Measurements from ENCODE around the gene IP6K2.
"Not testable (repeated sequence)": the region's sequence is repeated elsewhere in the genome, so short reads cannot be mapped to it uniquely, and the experiment has no call there.

The IP6K2 gene

GRCh38 chr3:48727511-48727910 is 10.5 kb upstream of the IP6K2 start:
- no peak for DNase-seq (ENCODE audit: low spot score)

GRCh38 chr3:48725185-48725855 is 8.3 kb upstream of the IP6K2 start:
- not testable (repeated sequence) for DNase-seq (ENCODE audit: low spot score)

- no peak for DNase-seq (ENCODE audit: low spot score)
Measured at GRCh38 chr3:48723725-48724124, 6.7 kb upstream of the IP6K2 start.

- not testable (repeated sequence) for DNase-seq (ENCODE audit: low spot score)
Measured at GRCh38 chr3:48723293-48723692, 6.3 kb upstream of the IP6K2 start.

GRCh38 chr3:48716508-48716981 is 476 bp downstream of the IP6K2 start:
- DNase-seq (ENCODE audit: low spot score): peak; percentile 24

GRCh38 chr3:48715174-48715800 is 1.7 kb downstream of the IP6K2 start:
- DNase-seq (ENCODE audit: low spot score): no peak

GRCh38 chr3:48711727-48712126 is 5.3 kb downstream of the IP6K2 start:
- DNase-seq (ENCODE audit: low spot score): no peak

- no peak for DNase-seq (ENCODE audit: low spot score)
Measured at GRCh38 chr3:48709051-48709461, 8.0 kb downstream of the IP6K2 start.

- no peak for DNase-seq (ENCODE audit: low spot score)
Measured at GRCh38 chr3:48708481-48708889, 8.5 kb downstream of the IP6K2 start.

- no peak for DNase-seq (ENCODE audit: low spot score)
Measured at GRCh38 chr3:48707157-48707556, 9.9 kb downstream of the IP6K2 start.

- no peak for DNase-seq (ENCODE audit: low spot score)
Measured at GRCh38 chr3:48702320-48702920, 14.6 kb downstream of the IP6K2 start.

- DNase-seq (ENCODE audit: low spot score): no peak
Measured at GRCh38 chr3:48700731-48701405, 16.2 kb downstream of the IP6K2 start.

GRCh38 chr3:48698891-48699290 is 18.1 kb downstream of the IP6K2 start:
- DNase-seq (ENCODE audit: low spot score): no peak

GRCh38 chr3:48697952-48698351 is 19.1 kb downstream of the IP6K2 start:
- no peak for DNase-seq (ENCODE audit: low spot score)

- no peak for DNase-seq (ENCODE audit: low spot score)
Measured at GRCh38 chr3:48696601-48697000, 20.4 kb downstream of the IP6K2 start.

GRCh38 chr3:48696156-48696555 is 20.9 kb downstream of the IP6K2 start:
- DNase-seq (ENCODE audit: low spot score): no peak

- no peak for DNase-seq (ENCODE audit: low spot score)
Measured at GRCh38 chr3:48695393-48695753, 21.6 kb downstream of the IP6K2 start.

- no peak for DNase-seq (ENCODE audit: low spot score)
Measured at GRCh38 chr3:48694610-48695392, 22.2 kb downstream of the IP6K2 start.

- no peak for DNase-seq (ENCODE audit: low spot score)
Measured at GRCh38 chr3:48693826-48694225, 23.2 kb downstream of the IP6K2 start.

GRCh38 chr3:48692551-48692950 is 24.5 kb downstream of the IP6K2 start:
- DNase-seq (ENCODE audit: low spot score): no peak

- DNase-seq (ENCODE audit: low spot score): no peak
Measured at GRCh38 chr3:48690846-48691458, 26.1 kb downstream of the IP6K2 start.

- DNase-seq (ENCODE audit: low spot score): no peak
Measured at GRCh38 chr3:48689384-48689783, 27.6 kb downstream of the IP6K2 start.
